OCI-LY7 (cell line): Measurements from ENCODE around the gene TSPAN12. TPM values are rescaled to one million over a fixed set of nuclear protein-coding genes. Genes with fewer than 3 reads are reported as not detected.

Experiments used
- BruUV-seq: library from RNA; stranded (reverse); fragments of 400-500 nt; replicated peaks from 2 replicates; lab custom pipeline; 2021; lab: Mats Ljungman, UMichigan
- CTCF ChIA-PET: fragments of 300-600 bp; sonication (Branson Sonifier 250); formaldehyde crosslinking; loops from one replicate; lab custom pipeline; 2022; ENCODE audit warnings: antibody characterized with exemption; ENCODE audit not compliant: unreplicated experiment; lab: Charles Lee
- POLR2A ChIA-PET: fragments of 300-600 bp; sonication (Branson Sonifier 250); formaldehyde crosslinking; loops from one replicate; lab custom pipeline; 2022; ENCODE audit warnings: antibody characterized with exemption; lab: Charles Lee
- DNase-seq: peaks from one replicate; pipeline ENCODE4 v3.0.0-alpha.2; 2015; ENCODE audit warnings: low spot score
- H2AFZ ChIP-seq: fragments of 200-600 bp; sonication (generic), shearing (Covaris generic); 2 replicates; pipeline ENCODE4 v1.6.1; 2014; ENCODE audit warnings: mild to moderate bottlenecking, antibody characterized with exemption, low read length, moderate library complexity
- H3K27ac ChIP-seq: fragments of 200-600 bp; sonication (generic); 2 replicates; pipeline ENCODE4 v1.5.1; 2014; ENCODE audit warnings: mixed run types, low read depth, mild to moderate bottlenecking, moderate library complexity, low read length, inconsistent platforms; ENCODE audit not compliant: poor library complexity, severe bottlenecking
- H3K36me3 ChIP-seq: fragments of 200-600 bp; sonication (generic); 2 replicates; pipeline ENCODE4 v1.6.1; 2014; ENCODE audit warnings: mild to moderate bottlenecking, antibody characterized with exemption, low read length, moderate library complexity, mixed read lengths; ENCODE audit not compliant: insufficient read depth
- H3K4me1 ChIP-seq: fragments of 200-600 bp; sonication (generic); 2 replicates; pipeline ENCODE4 v1.5.1; 2014; ENCODE audit warnings: mild to moderate bottlenecking, low read length; ENCODE audit not compliant: insufficient read depth, poor library complexity, severe bottlenecking
- H3K4me2 ChIP-seq: fragments of 200-600 bp; sonication (generic); 2 replicates; pipeline ENCODE4 v1.6.1; 2014; ENCODE audit warnings: mild to moderate bottlenecking, low read length
- H3K4me3 ChIP-seq: fragments of 200-600 bp; sonication (generic); 2 replicates; pipeline ENCODE4 v1.5.1; 2014; ENCODE audit warnings: mild to moderate bottlenecking, low read depth, low read length; ENCODE audit not compliant: poor library complexity, severe bottlenecking
- H3K79me2 ChIP-seq: fragments of 200-600 bp; sonication (generic); 2 replicates; pipeline ENCODE4 v1.6.1; 2016; ENCODE audit warnings: low read depth, mild to moderate bottlenecking, low read length, moderate library complexity, mixed read lengths; ENCODE audit not compliant: insufficient read depth
- H3K9me2 ChIP-seq: fragments of 200-600 bp; sonication (generic); 2 replicates; pipeline ENCODE4 v1.6.1; 2016; ENCODE audit warnings: mild to moderate bottlenecking, low read length, mixed read lengths; ENCODE audit not compliant: insufficient read depth
- H3K9me3 ChIP-seq: fragments of 200-600 bp; sonication (generic); 2 replicates; pipeline ENCODE4 v1.6.1; 2014; ENCODE audit warnings: mild to moderate bottlenecking, mixed run types, low read length, mixed read lengths
- H4K20me1 ChIP-seq: fragments of 200-600 bp; sonication (generic); 2 replicates; pipeline ENCODE4 v1.6.1; 2014; ENCODE audit warnings: mild to moderate bottlenecking, antibody characterized with exemption, low read length, moderate library complexity, mixed read lengths; ENCODE audit not compliant: insufficient read depth
- CTCF ChIP-seq: fragments of 200-600 bp; sonication (generic); conservative IDR thresholded peaks from 2 replicates; pipeline ENCODE4 v1.5.1; 2014; ENCODE audit warnings: mild to moderate bottlenecking, antibody characterized with exemption, low read length, moderate library complexity, mixed read lengths
- EZH2phosphoT487 ChIP-seq: fragments of 200-600 bp; sonication (generic); IDR thresholded peaks from 2 replicates; pipeline ENCODE4 v1.6.1; 2018; ENCODE audit warnings: low read depth, borderline replicate concordance, mild to moderate bottlenecking, mixed run types, antibody characterized with exemption, low read length, moderate library complexity, mixed read lengths
- intact Hi-C: fragments of 100-400 bp; cut with micrococcal nuclease; formaldehyde crosslinking; loops from one replicate; pipeline ENCODE4 v1.10.0; 2022; ENCODE audit not compliant: unreplicated experiment
- total RNA-seq, 2 experiments: library from RNA; depleted of rRNA in 1 of 2; stranded (reverse); fragments of >200 nt in 1 of 2; shearing (Covaris generic) in 1 of 2; gene quantifications; 2 replicates each; pipeline ENCODE4 v1.2.3, GENCODE V29; 2014 to 2022

The TSPAN12 gene
- total RNA-seq, 2 experiments from 2014 or later: not detected

- TF ChIP-seq EZH2phosphoT487 (no peak), CTCF (no peak)
- CTCF ChIA-PET: no interaction called here
- Histone ChIP-seq H3K27ac (no peak overlapping the region), H3K9me2 (no peaks in the 10 kb centered on the region), H4K20me1 (no peaks in the 10 kb centered on the region), H3K79me2 (no peaks in the 10 kb centered on the region), H3K36me3 (no peaks in the 10 kb centered on the region), H2AFZ (no peak overlapping the region), H3K4me1 (no peaks in the 10 kb centered on the region), H3K4me2 (no peak overlapping the region), H3K4me3 (no peak overlapping the region), H3K9me3 (no peaks in the 10 kb centered on the region)
- BruUV-seq: no TSS peak
- POLR2A ChIA-PET: interaction anchor here (0.6 kb wide), 1 partner anchor 70 kb away, joined by 3 read pairs; no protein-coding TSS in a partner anchor
- intact Hi-C loops: no loop called here
- DNase-seq: no peak
Measured at GRCh38 chr7:120867932-120868331, 10.0 kb upstream of the TSPAN12 start.

DNA sequence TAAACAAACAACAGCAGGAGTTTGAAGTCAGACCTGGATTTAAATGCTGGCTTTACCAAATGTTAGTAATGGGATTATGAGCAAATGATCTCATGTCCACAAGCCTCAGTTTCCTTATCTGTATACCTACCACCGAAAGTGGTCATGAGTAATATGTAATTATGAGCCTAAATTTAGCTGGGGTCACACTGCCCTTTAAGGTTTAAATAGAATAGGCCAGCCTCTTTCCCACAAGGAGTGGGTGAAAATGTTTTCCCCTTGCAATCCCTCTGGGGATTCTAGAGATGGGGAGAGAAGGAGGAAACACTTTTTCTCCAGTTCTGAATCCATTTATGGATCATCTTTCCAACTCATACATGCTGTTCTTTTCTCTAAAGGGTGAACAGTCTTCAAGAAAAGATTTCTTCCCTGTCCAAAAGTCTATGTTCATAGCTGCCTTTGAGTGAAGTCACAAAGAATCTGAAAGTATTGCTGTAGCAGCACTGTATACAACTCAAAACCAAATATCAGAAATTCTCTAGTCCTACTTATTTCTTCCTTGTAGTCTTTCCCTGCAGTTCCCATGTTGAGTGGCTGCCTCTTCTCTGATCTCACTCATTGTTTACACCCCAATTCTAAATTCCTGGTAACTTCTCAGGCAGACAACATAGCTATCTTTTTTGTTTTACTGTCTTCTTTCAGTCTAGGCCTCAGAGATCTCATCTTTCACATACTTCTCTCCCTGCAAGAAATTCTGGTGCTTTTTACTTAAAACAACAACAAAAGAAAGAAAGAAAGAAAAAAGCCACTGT is 7.4 kb upstream of the TSPAN12 start:
- no TSS peak for BruUV-seq
- intact Hi-C loops: no loop called here
- Histone ChIP-seq H3K4me3 (no peak overlapping the region), H3K79me2 (no peaks in the 10 kb centered on the region), H3K4me1 (no peaks in the 10 kb centered on the region), H3K9me3 (no peaks in the 10 kb centered on the region), H2AFZ (no peak overlapping the region), H3K4me2 (no peak overlapping the region), H3K9me2 (no peaks in the 10 kb centered on the region), H3K27ac (no peak overlapping the region), H3K36me3 (no peaks in the 10 kb centered on the region), H4K20me1 (no peaks in the 10 kb centered on the region)
- ChIA-PET POLR2A (interaction anchor here (0.6 kb wide), 1 partner anchor 21 kb away, joined by 3 read pairs; no protein-coding TSS in a partner anchor), CTCF (no interaction called here)
- no peak for DNase-seq
- TF ChIP-seq CTCF: no peak
- TF ChIP-seq EZH2phosphoT487: no peak
